HEK293 (cell line): ENCODE measurements around the gene LPP.

Experiments used
- CTCF ChIA-PET: fragments of 350-600 bp; formaldehyde crosslinking; extraction: SDS; loops from one replicate; lab custom pipeline; 2021; ENCODE audit warnings: antibody characterized with exemption; lab: Yijun Ruan, JAX
- POLR2A ChIA-PET: fragments of 300-600 bp; formaldehyde crosslinking; extraction: SDS; loops from one replicate; lab custom pipeline; 2020; ENCODE audit warnings: antibody characterized with exemption, inconsistent platforms; lab: Yijun Ruan, JAX
- H3K27ac ChIP-seq: fragments of 200-500 bp; sonication (Bioruptor generic); 2 replicates; pipeline ENCODE4 v1.5.1; 2014; ENCODE audit warnings: low read depth, low read length, control low read depth, inconsistent platforms; ENCODE audit errors: extremely low read depth
- H3K36me3 ChIP-seq, 2 experiments: fragments of 200-500 bp in 1 of 2; sonication (Bioruptor generic) in 1 of 2; 1 replicate in 1 of 2; 2 replicates in 1 of 2; pipeline ENCODE4 v1.5.1; 2014 to 2017; ENCODE audit warnings: inconsistent platforms in 2 of 2, low read length in 2 of 2; ENCODE audit not compliant: control insufficient read depth in 2 of 2, insufficient read depth in 1 of 2
- H3K4me1 ChIP-seq: fragments of 200-500 bp; sonication (Bioruptor generic); 2 replicates; pipeline ENCODE4 v1.5.1; 2014; ENCODE audit warnings: mild to moderate bottlenecking, low read length, inconsistent platforms; ENCODE audit not compliant: control insufficient read depth, insufficient read depth
- H3K4me3 ChIP-seq: 2 replicates; pipeline ENCODE4 v1.5.1; 2011; ENCODE audit warnings: low read depth, mild to moderate bottlenecking, control low read depth, low read length, moderate library complexity
- H3K9me3 ChIP-seq: fragments of 200-500 bp; sonication (Bioruptor generic); 2 replicates; pipeline ENCODE4 v1.5.1; 2014; ENCODE audit warnings: low read depth, low read length, inconsistent platforms; ENCODE audit not compliant: control insufficient read depth, insufficient read depth
- KLF10 ChIP-seq: fragments of 450-650 bp; IDR thresholded peaks from 2 replicates; pipeline ENCODE4 v1.5.1; 2018; ENCODE audit warnings: missing biosample characterization, mild to moderate bottlenecking, missing genetic modification characterization
- OVOL3 ChIP-seq: fragments of 450-650 bp; formaldehyde crosslinking; IDR thresholded peaks from 2 replicates; pipeline ENCODE4 v1.5.1; 2016; ENCODE audit warnings: missing biosample characterization, missing genetic modification characterization
- PRDM1 ChIP-seq: fragments of 450-650 bp; formaldehyde crosslinking; IDR thresholded peaks from 2 replicates; pipeline ENCODE4; 2016; ENCODE audit warnings: missing biosample characterization, missing genetic modification characterization
- SCRT2 ChIP-seq: fragments of 450-650 bp; formaldehyde crosslinking; IDR thresholded peaks from 2 replicates; pipeline ENCODE4 v1.5.1; 2016; ENCODE audit warnings: missing biosample characterization, missing genetic modification characterization
- ZBTB21 ChIP-seq: fragments of 450-650 bp; formaldehyde crosslinking; IDR thresholded peaks from 2 replicates; pipeline ENCODE4 v1.5.1; 2017; ENCODE audit warnings: missing biosample characterization, missing genetic modification characterization
- ZNF132 ChIP-seq: fragments of 450-650 bp; formaldehyde crosslinking; IDR thresholded peaks from 2 replicates; pipeline ENCODE4 v1.5.1; 2017; ENCODE audit warnings: missing biosample characterization, missing genetic modification characterization, borderline replicate concordance
- ZNF2 ChIP-seq: fragments of 450-650 bp; formaldehyde crosslinking; IDR thresholded peaks from 2 replicates; pipeline ENCODE4 v1.5.1; 2016; ENCODE audit warnings: missing biosample characterization, missing genetic modification characterization
- ZNF202 ChIP-seq: fragments of 450-650 bp; formaldehyde crosslinking; IDR thresholded peaks from 2 replicates; pipeline ENCODE4 v1.5.1; 2016; ENCODE audit warnings: missing biosample characterization, missing genetic modification characterization, borderline replicate concordance
- ZNF239 ChIP-seq: fragments of 450-650 bp; formaldehyde crosslinking; IDR thresholded peaks from 2 replicates; pipeline ENCODE4 v1.5.1; 2016; ENCODE audit warnings: missing biosample characterization, missing genetic modification characterization
- ZNF416 ChIP-seq: fragments of 450-650 bp; formaldehyde crosslinking; IDR thresholded peaks from 2 replicates; pipeline ENCODE4 v1.5.1; 2016; ENCODE audit warnings: missing biosample characterization, missing genetic modification characterization
- ZNF629 ChIP-seq: fragments of 450-650 bp; formaldehyde crosslinking; IDR thresholded peaks from 2 replicates; pipeline ENCODE4 v1.5.1; 2017; ENCODE audit warnings: missing biosample characterization, missing genetic modification characterization
- ZNF664 ChIP-seq: fragments of 450-650 bp; formaldehyde crosslinking; IDR thresholded peaks from 2 replicates; pipeline ENCODE4 v1.5.1; 2016; ENCODE audit warnings: missing biosample characterization, missing genetic modification characterization
- ZNF747 ChIP-seq: fragments of 450-650 bp; formaldehyde crosslinking; IDR thresholded peaks from 2 replicates; pipeline ENCODE4 v1.5.1; 2016; ENCODE audit warnings: missing biosample characterization, missing genetic modification characterization
- ZNF76 ChIP-seq: fragments of 450-650 bp; formaldehyde crosslinking; IDR thresholded peaks from 2 replicates; pipeline ENCODE4; 2016; ENCODE audit warnings: low read depth, missing biosample characterization, missing genetic modification characterization, borderline replicate concordance
- ZNF830 ChIP-seq: fragments of 450-650 bp; IDR thresholded peaks from 2 replicates; pipeline ENCODE4 v1.5.0; 2018; ENCODE audit warnings: missing biosample characterization, missing genetic modification characterization, low read depth, mild to moderate bottlenecking, moderate library complexity
- ZXDB ChIP-seq: fragments of 450-650 bp; formaldehyde crosslinking; IDR thresholded peaks from 2 replicates; pipeline ENCODE4 v1.5.1; 2016; ENCODE audit warnings: missing biosample characterization, missing genetic modification characterization
- TF ChIP-seq, protein P1 (sequence below): fragments of 450-650 bp; formaldehyde crosslinking; IDR thresholded peaks from 2 replicates; pipeline ENCODE4 v1.5.1; 2016; ENCODE audit warnings: missing biosample characterization, missing genetic modification characterization, borderline replicate concordance
- TF ChIP-seq, protein P2 (sequence below): fragments of 450-650 bp; formaldehyde crosslinking; IDR thresholded peaks from 2 replicates; pipeline ENCODE4 v1.5.1; 2016; ENCODE audit warnings: missing biosample characterization, missing genetic modification characterization
- TF ChIP-seq, protein P3 (sequence below): fragments of 450-650 bp; formaldehyde crosslinking; IDR thresholded peaks from 2 replicates; pipeline ENCODE4 v1.5.1; 2016; ENCODE audit warnings: missing biosample characterization, missing genetic modification characterization

The LPP gene

DNA sequence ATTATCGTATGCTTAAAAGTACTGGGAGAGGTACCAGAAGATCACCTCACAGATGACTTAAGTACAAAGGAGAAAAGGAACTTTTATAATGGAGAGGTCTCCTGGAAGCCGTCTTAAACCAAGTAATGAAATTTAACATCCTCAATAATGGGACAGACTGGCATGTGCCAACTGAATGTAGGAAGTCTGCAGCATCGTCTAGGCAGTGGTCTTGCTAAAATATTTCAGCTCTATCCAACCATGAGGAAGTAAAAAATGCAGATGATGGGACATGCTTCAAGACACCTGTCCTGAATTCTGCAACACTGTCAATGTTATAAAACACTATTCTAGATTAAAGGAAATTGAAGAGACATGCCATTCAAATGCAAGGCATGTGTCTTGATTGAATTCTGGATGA is 559.0 kb downstream of the LPP start:
- no peaks in the 10 kb centered on the region for H3K36me3 ChIP-seq
- H3K4me3 ChIP-seq, result no peak overlapping the region
- ChIA-PET CTCF (interaction anchor here (0.9 to 1.2 kb wide), 2 partner anchors 9 to 973 kb away, joined by 5 to 6 read pairs; no protein-coding TSS in a partner anchor), POLR2A (no interaction called here)
- TF ChIP-seq, protein P1, sequence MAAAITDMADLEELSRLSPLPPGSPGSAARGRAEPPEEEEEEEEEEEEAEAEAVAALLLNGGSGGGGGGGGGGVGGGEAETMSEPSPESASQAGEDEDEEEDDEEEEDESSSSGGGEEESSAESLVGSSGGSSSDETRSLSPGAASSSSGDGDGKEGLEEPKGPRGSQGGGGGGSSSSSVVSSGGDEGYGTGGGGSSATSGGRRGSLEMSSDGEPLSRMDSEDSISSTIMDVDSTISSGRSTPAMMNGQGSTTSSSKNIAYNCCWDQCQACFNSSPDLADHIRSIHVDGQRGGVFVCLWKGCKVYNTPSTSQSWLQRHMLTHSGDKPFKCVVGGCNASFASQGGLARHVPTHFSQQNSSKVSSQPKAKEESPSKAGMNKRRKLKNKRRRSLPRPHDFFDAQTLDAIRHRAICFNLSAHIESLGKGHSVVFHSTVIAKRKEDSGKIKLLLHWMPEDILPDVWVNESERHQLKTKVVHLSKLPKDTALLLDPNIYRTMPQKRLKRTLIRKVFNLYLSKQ (tag by site-specific recombination), result no peak
- TF ChIP-seq ZXDB (no peak), ZNF2 (tag by site-specific recombination) (no peak), ZNF76 (tag by site-specific recombination) (no peak), ZBTB21 (no peak), ZNF747 (tag by site-specific recombination) (no peak), ZNF830 (tag by site-specific recombination) (no peak), ZNF664 (no peak), ZNF239 (tag by site-specific recombination) (no peak), OVOL3 (tag by site-specific recombination) (no peak), ZNF202 (tag by site-specific recombination) (no peak)
- TF ChIP-seq, protein P2, sequence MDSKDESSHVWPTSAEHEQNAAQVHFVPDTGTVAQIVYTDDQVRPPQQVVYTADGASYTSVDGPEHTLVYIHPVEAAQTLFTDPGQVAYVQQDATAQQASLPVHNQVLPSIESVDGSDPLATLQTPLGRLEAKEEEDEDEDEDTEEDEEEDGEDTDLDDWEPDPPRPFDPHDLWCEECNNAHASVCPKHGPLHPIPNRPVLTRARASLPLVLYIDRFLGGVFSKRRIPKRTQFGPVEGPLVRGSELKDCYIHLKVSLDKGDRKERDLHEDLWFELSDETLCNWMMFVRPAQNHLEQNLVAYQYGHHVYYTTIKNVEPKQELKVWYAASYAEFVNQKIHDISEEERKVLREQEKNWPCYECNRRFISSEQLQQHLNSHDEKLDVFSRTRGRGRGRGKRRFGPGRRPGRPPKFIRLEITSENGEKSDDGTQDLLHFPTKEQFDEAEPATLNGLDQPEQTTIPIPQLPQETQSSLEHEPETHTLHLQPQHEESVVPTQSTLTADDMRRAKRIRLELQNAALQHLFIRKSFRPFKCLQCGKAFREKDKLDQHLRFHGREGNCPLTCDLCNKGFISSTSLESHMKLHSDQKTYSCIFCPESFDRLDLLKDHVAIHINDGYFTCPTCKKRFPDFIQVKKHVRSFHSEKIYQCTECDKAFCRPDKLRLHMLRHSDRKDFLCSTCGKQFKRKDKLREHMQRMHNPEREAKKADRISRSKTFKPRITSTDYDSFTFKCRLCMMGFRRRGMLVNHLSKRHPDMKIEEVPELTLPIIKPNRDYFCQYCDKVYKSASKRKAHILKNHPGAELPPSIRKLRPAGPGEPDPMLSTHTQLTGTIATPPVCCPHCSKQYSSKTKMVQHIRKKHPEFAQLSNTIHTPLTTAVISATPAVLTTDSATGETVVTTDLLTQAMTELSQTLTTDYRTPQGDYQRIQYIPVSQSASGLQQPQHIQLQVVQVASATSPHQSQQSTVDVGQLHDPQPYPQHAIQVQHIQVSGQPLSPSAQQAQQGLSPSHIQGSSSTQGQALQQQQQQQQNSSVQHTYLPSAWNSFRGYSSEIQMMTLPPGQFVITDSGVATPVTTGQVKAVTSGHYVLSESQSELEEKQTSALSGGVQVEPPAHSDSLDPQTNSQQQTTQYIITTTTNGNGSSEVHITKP (tag by site-specific recombination), result no peak
- no peak overlapping the region for H3K27ac ChIP-seq
- H3K9me3 ChIP-seq, result no peaks in the 10 kb centered on the region
- H3K4me1 ChIP-seq, result no peaks in the 10 kb centered on the region; the same call in 1 of the 2 replicates

DNA sequence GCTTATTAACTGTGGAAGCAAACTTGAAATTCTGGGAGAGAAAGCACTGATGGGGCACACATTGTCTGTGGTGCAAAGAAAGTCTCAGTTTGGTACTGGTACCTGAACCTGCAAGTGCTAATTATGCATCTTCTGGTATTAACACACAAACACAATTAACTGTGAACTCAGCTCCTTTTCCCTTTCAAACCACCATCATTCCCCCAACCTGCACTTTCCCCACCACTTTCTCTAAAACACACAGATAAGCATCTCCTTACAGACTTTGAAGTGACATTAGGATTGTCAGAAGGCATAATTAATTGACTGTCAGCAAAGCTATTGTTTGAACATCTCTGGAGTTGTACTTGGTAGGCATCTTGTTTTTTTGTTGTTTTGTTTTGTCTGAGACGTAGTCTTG is 565.6 kb downstream of the LPP start:
- H3K4me3 ChIP-seq, result no peak overlapping the region
- POLR2A ChIA-PET, result no interaction called here
- no peaks in the 10 kb centered on the region for H3K36me3 ChIP-seq
- H3K4me1 ChIP-seq, result no peaks in the 10 kb centered on the region
- no peaks in the 10 kb centered on the region for H3K9me3 ChIP-seq
- TF ChIP-seq ZNF416 (tag by site-specific recombination) (no peak), KLF10 (tag by site-specific recombination) (no peak), PRDM1 (tag by site-specific recombination) (peak; percentile 90), ZNF629 (no peak), SCRT2 (tag by site-specific recombination) (no peak), ZNF132 (tag by site-specific recombination) (no peak)
- TF ChIP-seq, protein P3, sequence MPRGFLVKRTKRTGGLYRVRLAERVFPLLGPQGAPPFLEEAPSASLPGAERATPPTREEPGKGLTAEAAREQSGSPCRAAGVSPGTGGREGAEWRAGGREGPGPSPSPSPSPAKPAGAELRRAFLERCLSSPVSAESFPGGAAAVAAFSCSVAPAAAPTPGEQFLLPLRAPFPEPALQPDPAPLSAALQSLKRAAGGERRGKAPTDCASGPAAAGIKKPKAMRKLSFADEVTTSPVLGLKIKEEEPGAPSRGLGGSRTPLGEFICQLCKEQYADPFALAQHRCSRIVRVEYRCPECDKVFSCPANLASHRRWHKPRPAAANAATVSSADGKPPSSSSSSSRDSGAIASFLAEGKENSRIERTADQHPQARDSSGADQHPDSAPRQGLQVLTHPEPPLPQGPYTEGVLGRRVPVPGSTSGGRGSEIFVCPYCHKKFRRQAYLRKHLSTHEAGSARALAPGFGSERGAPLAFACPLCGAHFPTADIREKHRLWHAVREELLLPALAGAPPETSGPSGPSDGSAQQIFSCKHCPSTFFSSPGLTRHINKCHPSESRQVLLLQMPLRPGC (tag by site-specific recombination), result no peak
- CTCF ChIA-PET, result no interaction called here
- no peak overlapping the region for H3K27ac ChIP-seq
